ENCODE results near the gene PPL.
A peak's percentile ranks its signal among the peaks of the same experiment; 100 is the strongest.

Gene PPL

DNA sequence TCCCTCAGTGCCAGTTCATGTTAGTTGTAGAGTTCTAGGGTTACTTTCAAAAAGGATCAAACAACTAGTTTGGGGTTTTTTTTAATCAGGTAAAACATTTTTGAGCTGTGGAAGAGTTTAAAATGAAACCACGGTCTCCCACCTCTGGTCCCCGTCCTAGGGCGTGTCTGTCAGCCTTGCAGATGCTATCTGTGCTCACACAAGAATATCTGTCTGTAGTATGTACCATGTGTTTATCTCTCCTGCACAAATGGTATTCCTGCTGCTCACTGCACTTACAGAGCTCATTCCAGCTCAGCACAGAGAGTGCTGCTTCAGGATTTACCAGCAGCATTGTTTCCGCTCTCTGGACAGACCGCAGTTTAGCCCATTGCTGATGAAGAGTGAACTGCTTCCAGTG is 50.8 kb downstream of the PPL start:
- DNase-seq, result no peak

DNA sequence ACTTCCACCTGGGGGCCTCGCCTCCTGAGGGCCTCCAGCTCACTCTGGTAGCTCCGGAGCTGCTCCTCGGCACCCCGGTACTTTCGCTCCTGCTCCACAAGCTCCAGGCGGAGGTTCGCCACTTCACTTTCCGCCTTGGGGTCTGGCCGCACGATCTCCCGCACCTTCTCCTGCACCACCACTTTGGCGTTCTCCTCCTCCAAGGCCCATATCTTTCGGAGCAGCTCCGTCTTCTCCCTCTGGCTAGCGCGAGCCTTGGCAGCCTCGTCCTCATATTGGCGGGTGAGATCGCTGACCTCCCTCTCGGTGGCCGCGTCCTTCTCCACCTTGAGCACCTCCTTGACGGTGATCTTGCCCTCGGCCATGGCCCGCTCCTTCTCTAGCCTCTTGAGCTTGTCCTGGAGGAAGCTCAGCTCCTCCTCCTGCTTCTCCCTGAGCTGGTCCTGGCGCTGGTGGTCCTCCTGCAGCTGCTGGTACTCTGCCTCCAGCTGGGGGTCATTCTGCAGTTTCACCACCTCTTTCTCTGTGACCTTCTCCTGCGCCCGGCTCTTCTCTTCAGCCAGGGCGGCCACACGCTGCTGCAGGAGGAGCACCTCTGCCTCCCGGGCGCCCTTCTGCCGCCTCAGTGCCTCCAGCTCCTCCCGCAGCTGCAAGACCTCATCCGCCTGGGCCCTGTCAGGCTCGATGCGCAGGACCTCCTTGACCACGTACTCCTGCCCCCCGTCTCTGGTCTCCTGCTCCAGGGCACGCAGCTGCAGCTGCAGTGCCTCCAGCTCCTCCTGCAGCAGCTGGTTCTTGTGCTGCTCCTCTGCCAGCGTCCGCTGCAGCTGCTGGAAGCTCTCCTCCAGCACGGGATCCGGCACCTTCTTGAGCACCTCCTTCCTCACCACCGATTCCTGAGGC is 51.7 kb downstream of the PPL start:
- no peak for DNase-seq

DNA sequence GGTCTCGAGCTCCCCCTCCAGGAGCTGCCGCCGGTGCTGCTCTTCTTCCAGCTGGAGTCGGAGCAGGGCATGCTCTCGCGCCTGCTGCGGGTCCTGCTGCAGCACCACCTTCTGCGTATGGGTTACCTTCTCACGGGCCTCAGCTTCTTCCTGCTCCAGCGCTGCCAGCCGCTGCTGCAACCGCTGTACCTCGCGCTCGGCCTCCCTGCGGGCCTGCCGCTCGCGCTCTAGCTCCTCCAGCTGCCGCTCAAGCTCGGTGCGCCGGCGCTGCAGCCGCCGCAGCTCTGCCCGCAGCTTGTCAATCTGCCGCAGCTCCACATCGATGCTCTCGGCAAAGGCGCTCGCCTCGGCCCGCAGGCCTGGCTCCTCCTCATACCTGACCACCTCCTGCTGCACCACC is 52.7 kb downstream of the PPL start:
- DNase-seq, result no peak

DNA sequence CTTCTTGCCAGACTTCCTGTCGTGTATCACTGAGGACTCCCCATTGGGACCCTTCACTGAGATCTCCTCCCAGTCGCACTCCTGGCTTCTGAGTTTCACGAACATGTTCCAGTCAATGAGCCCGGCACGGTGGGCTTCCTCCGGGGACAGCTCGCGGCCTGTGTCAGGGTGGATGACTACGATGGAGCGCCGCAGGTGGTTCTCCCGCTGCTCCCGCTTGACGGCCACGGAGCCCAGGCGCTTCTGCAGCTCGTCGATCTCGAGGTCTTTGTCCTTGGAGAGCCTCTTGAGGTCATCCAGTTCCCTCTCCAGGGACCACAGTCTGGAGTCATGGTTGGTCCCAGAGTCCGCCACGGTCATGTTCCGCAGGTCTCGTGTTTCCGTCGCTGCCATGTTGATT is 53.4 kb downstream of the PPL start:
- no peak for DNase-seq

DNA sequence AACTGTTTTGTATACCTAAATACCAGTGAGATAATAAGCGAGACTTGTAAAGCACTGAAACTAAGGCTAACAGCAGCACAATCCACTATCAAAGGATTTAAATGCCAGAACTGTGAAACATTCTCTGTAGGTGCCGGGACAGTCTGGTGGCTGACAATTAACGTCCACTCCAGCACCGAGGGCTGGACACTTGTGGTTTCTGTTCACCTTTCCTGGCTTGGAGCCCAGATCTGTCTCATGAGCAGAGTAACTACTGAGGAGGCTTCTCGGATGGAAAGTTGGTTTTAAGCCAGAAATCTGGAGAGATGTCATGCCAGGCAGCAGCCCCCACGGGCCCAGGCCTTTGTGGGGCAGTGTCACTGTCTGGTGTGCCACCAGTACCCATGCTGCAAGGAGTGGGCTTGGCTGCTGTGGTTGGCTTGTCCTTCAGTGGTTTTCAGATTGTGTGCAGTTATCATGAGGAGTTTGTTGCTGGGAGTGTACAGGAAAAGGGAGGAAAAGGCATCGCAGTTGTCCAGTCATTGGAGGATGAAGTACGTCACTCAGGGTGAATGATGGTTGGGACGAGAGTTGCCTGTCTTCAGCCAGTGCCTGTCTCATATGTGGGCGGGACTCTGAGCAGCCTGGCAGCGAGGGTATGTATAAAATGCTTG is 54.2 kb downstream of the PPL start:
- DNase-seq, result no peak

DNA sequence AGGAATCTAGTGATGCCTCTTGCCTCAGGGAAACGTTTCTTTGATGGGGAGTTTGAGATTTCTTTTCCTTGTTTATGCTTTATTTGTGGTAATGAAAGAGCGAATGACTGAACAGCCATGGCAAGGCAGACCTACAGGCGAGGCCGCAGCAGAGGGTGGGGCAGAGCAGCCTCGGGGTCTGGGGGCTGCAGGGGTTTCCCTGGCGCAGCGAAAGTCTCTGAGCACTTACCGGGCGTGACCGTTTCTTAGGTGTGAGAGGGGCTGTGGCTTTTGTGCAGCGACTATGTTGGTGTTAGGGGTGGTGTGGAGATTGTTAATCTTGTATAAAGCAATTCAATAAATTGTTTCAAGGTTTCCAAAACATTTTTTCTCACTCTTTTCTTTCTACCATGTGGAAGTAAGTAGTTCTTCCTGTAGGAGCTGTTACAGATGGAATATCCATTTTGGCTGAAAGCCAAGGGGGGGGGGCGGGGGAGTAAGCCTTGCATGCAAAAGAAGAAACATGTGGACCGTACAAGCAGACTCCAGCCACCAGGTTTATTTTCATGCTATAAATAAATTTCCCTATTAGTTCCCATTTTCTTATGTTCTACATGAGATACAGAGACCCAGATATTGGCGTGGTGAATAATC is 54.8 kb downstream of the PPL start:
- DNase-seq, result no peak

DNA sequence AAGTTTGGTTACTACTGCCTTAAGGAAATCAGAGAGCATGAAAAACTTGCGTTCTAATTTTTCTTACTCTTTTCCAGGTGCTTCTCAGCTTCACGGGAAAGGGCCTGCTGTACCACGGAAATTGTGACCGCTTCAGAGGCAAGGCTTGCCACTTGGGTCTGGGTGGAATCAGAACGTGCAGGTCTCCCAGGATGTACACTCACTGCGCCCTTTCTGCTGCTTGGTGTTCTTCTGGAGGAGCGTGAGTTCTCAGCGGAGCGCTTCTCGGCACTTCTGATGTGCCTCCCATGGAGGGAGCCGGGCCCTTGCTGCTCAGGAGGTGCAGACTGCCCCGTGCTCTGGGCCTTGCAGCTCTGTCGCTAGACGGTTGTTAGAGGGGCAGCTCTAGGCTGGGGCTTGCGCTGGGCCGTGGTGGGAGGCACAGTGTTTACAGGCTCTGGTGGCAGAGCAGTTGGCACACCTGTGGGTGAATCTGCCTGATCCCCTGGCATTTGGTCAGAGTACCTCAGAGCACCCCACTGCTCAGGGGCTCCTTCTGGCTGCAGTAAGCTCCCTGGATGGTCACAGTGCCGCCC is 56.9 kb downstream of the PPL start:
- DNase-seq, result no peak

DNA sequence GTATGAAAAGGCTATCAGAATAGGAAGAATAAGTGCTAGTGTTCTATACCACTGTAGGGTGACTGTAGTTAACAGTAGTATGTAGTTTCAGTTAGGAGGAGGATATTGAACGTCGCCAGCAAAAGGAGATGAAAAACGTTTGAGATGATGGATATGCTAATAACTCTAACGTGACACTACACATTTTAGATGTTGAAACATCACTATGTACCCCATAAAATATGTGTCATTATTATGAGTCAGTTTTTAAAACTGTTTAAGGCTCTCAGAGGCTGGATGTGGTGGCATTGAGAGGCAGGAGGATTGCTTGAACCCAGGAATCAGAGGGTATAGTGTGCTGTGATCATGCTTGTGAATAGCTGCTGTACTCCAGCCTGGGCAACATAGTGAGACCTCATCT is 57.9 kb downstream of the PPL start:
- no peak for DNase-seq

DNA sequence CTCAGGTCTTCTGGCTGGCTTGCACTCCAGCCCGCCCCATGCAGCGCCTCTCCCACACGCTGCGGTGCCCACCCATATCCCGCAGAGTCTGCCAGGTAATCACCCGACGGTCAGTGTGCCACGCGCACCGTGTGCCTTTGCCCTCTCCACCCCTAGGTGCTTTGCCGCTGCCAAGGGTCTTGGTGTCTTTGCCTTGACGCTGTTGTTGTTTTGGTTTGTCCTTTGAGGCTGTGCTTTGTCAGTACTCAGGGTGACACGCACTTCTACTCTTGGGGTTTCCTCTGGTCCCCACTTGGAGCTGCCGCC is 59.6 kb downstream of the PPL start:
- DNase-seq, result no peak

DNA sequence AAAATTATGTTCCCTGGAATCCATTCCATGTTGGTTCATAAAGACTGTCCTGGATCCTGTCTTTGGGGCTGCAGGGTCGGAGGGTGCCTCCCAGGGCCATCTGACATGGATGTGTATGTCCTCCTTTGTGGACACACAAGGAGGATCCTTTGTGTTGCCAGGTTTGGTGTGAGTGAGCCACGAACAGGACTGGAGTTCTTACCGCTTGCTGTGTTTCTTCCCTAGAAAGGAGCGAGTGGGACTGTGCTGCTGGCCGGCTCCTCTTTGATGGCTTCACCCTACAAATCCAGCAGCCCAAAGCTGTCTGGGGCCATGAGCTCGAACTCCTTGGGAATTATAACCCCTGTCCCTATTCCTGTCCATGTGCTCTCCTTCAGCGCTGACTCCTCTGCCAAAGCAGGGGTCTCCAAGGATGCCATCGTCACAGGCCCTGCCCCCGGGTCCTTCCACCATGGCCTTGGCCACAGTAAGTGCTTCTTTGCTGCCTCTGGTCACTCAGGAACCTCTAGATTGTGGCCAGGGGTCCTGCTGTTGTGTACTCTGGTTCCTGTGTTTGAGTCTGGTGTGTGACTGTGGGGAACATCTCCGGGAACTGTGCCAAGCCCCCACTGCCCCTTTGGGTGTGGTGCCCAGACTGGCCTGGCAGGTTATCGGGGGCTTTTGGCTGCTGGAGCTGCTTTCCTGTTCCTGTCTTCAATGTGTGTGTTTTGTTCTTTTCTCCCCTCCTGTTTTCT is 60.1 kb downstream of the PPL start:
- no peak for DNase-seq

DNA sequence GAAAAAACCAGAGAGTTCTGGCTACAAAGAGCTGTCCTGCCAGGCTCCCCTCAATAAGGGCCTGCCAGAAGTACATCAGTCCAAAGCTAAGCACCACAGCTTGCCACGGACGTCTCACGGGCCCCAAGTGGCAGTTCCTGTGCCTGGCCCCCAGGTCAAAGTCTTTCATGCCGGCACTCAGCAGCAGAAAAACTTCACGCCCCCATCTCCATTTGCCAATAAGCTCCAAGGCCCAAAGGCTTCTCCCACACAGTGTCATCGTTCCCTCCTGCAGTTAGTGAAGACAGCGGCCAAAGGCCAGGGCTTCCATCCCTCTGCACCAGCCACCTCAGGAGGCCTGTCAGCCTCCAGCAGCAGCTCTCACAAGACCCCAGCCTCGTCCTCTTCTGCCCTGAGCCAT is 62.3 kb downstream of the PPL start:
- no peak for DNase-seq

DNA sequence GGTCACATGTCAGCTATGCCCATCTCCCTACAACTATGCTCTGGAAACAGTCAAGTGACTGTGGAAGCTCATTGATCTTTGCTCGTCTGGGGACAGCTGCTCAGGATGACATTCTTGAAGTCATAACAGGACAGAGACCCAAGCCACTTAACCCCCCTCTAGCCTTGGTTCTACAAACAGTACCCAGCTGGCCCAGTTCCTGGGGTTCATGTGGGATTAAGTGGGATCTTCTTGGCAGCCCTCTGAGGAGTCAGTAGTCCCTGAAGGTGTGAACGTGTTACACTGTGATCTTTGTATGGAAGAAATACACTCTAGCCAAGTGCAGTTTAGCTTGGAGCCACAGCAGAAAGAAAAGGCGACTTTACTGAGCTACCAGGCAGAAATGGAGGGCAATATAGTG is 63.9 kb downstream of the PPL start:
- no peak for DNase-seq

DNA sequence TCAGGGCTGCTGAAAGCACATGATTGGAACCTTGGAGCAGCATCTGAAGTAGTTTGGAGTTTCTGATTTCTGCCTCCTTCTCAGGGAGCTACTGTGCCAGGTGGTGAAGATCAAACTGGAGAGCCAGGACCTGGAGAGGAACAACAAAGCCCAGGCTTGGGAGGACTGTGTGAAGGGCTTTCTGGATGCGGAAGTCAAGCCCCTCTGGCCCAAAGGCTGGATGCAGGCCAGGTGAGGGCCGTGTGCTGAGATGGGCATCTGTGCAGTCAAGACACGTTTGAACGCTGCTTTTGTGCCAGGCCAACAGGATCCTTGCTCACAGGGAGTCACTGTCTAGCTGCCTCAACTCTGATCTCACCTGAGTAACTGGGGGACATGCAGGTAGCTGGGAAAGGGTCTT is 65.9 kb downstream of the PPL start:
- DNase-seq, result no peak

DNA sequence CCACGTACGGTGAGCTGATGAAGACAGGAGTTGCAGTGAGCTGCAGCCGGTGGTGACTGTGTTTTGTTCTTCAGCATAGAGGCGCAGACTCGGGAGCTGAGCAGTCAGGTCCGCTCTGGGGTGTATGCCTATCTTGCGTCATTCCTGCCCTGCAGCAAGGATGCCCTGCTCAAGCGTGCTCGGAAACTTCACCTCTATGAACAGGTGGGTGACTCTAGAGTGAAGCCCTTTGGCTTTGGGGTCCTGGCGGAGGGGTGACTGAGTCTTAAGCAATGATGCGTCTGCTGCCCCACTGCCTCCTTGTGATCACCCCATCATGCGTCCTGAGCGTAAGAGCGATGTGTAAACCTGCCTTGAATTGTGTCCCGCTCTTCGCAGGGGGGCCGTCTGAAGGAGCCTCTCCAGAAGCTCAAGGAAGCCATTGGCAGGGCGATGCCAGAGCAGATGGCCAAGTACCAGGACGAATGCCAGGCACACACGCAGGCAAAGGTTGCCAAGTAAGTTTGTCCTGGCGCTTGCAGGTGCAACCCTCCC is 66.7 kb downstream of the PPL start:
- DNase-seq, result no peak

DNA sequence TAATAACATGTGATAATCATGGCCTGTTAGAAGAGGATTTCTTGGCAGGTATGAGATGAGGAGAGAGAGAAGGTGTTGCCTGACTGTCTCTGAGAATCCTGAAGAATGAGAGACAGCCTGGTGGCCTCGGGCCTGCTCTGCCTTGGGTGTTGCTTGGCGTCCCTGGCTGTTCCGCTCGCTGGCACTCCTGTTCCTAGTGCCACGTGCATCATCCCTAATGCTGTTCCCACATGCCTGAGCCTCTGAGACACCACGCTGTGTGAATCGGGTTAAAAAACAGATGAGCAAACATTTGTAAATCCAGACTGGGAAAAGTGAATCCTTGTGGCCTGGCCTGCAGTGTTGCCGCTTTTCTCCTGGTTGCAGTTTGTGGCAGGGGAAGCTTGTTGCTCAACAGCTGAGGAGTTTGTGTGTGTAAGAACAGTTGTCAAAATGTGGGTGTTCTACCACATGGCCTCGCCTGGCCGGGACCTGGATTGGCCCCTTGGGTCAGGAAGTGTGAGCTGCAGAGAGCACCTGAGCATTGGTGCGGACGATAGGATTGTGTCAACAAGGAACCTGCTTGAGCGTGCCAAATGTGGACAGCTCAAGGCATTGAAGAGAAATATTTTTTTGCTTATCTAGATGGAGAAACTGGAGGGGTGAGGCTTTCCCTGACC is 67.7 kb downstream of the PPL start:
- no peak for DNase-seq

DNA sequence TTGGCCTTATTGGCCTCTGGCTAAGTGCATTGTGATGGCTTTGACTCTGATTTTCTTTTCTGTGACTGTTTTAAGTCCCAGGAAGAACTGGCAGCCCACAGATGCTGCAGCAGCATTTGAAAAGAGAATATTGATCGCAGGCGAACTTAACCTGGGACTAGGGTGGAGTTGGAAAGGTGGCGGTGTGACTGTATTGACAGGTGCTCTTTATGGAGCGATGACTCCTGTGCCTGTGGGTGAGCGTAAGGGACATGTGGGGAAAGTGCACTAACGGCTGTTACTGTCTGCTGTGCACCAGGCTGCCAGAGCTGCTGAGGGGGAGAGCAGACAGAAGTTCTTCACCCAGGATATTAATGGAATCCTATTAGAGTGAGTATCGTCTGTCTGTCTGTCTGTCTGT is 68.4 kb downstream of the PPL start:
- no peak for DNase-seq

DNA sequence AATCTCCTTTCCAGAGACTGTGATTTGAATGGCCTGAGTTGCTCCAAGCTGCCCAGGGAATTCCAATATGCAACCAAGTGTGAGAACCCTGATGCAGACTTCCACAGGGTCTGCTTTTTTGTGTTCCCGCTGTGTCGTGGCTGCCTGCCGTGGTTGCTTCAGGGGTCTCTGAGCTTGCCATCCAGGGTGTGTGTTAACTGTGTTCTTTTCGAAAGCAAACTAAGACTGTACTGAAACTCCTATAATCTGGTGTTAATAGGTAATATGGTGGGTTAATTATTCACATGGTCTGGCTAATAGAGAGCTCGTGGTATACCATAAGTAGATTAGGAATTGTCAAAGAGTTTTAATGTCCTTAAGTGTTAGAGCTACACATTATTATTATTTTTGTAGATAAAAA is 68.9 kb downstream of the PPL start:
- DNase-seq, result no peak

DNA sequence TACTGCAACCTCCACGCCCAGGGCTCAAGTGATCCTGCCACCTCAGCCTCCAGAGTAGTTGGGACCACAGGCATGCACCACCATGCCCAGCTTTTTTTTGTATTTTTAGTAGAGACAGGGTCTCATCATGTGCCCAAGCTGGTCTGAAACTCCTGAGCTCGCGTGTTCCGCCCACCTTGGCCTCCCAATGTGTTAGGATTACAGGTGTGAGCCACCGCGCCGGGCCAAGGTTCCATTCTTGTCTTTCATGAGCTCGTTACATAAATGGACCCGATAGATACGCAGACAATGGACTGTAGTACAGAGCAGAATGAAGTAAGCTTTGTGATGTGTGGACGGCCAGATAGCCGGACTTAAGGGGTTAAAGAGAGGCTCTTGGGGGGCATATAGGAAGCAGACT is 70.4 kb downstream of the PPL start:
- no peak for DNase-seq

DNA sequence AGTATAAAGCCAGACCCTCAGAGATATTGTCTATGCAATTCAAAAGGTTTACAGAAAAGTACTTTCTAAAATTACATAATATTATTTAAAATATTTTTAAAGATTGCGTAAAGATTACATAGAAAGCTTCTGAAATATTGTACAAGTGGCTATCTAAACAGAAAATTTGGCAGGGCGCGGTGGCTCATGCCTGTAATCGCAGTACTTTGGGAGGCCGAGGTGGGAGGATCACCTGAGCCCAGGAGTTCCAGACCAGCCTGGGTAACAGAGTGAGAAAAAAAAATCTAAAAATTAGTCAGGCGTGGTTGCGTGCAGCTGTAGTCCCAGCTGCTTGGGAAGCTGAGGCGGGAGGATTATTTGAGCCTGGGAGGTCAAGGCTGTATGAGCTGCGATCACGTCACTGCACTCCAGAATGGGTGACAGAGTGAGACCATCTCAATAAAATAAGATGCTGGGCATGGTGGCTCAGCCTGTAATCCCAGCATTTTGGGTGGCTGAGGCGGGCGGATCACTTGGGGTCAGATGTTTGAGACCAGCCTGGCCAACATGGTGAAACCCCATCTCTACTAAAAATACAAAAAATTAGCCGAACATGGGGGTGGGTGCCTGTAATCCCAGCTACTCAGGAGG is 71.6 kb downstream of the PPL start:
- DNase-seq, result no peak

DNA sequence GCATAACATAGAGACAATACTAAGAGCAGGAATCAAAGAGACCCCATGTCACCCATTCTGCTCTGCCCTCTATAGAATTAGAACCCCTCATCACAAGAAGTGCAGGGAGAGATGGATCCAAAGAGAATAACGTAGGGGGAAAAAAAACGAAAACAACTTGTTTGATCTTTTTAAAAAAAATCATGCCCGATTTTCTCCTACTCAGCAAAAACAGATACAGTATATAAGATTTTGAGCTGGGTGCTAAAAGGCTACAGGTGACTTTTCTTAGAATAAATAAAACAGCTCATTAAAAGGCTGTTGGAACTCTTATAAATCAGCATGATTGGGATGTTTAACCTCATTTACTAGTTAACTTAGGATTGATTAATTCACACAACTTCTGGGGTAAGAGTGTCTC is 72.2 kb downstream of the PPL start:
- DNase-seq, result no peak

DNA sequence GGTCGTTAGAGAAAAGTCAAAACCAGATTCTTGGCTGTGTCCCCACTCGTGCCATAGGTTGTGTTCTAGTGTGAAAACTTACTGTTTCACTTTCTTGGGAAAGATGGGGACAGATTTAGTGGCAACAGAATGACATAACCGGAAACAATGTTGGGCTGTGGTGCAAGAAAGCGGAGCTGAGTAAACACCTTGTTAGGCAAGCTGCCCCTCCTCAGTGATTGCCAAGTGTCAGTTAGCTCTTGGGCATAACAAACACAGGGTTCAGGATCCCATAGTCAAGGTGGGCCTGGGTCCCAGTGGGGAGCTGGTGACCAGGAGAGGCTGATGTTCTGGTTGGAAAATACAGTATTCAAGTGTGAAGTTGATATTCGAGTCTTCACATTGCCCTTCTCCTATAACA is 74.3 kb downstream of the PPL start:
- DNase-seq, result peak; percentile 5 to 15
